HG02610 (cell line): ENCODE results near the gene BEND2.

ENCODE experiments used
- ATAC-seq: cut with Tn5 transposase; IDR thresholded peaks from one replicate; pipeline ENCODE4 v1.9.1; 2021; ENCODE audit warnings: mild to moderate bottlenecking, moderate library complexity; ENCODE audit not compliant: unreplicated experiment

Gene BEND2

GRCh38 chrX:18146954-18147353 lies 73.7 kb downstream of the BEND2 start:
- ATAC-seq, result no peak

GRCh38 chrX:18146009-18146408 lies 74.7 kb downstream of the BEND2 start:
- ATAC-seq, result no peak

GRCh38 chrX:18136816-18137215 lies 83.9 kb downstream of the BEND2 start:
- no peak for ATAC-seq

- no peak for ATAC-seq
Measured at GRCh38 chrX:18133605-18134004, 87.1 kb downstream of the BEND2 start.

GRCh38 chrX:18129690-18130089 lies 91.0 kb downstream of the BEND2 start:
- no peak for ATAC-seq

GRCh38 chrX:18126971-18127370 lies 93.7 kb downstream of the BEND2 start:
- ATAC-seq, result no peak

GRCh38 chrX:18119856-18120255 lies 100.8 kb downstream of the BEND2 start:
- ATAC-seq, result no peak
